GM06990 (cell line): ENCODE data around the gene MYL6.

ENCODE experiments used
- DNase-seq: peaks from one replicate; pipeline ENCODE4 v3.0.0-alpha.2; 2011; ENCODE audit not compliant: insufficient read length; ENCODE audit errors: extremely low read depth
- H3K27me3 ChIP-seq: replicated peaks from 2 replicates; pipeline ENCODE4 v1.6.0; 2011; ENCODE audit warnings: low read length; ENCODE audit not compliant: control insufficient read depth, insufficient read depth
- H3K36me3 ChIP-seq: 2 replicates; pipeline ENCODE4 v1.5.1; 2011; ENCODE audit warnings: low read length; ENCODE audit not compliant: control insufficient read depth, insufficient read depth
- H3K4me3 ChIP-seq: replicated peaks from 2 replicates; pipeline ENCODE4 v1.5.1; 2011; ENCODE audit warnings: low read depth, mild to moderate bottlenecking, control low read depth, low read length
- CTCF ChIP-seq: IDR thresholded peaks from 2 replicates; pipeline ENCODE4 v1.5.1; 2011; ENCODE audit warnings: low read length, control low read depth, mild to moderate bottlenecking, inconsistent platforms; ENCODE audit not compliant: insufficient read depth, poor library complexity, severe bottlenecking

The MYL6 gene

GRCh38 chr12:56128670-56129205, 29.4 kb upstream of the MYL6 start:
- Histone ChIP-seq H3K4me3 (peak overlapping the region; percentile 76), H3K36me3 (peaks cover 8% of the 10 kb centered on the region), H3K27me3 (no peaks in the 10 kb centered on the region)
- peak; percentile 51 for DNase-seq
- TF ChIP-seq CTCF = no peak

GRCh38 chr12:56129206-56129941, 28.8 kb upstream of the MYL6 start:
- peak overlapping the region; percentile 76 for H3K4me3 ChIP-seq
- H3K27me3 ChIP-seq = no peaks in the 10 kb centered on the region
- H3K36me3 ChIP-seq = peaks cover 10% of the 10 kb centered on the region
- DNase-seq = peak; percentile 84
- TF ChIP-seq CTCF = no peak

- H3K27me3 ChIP-seq = no peaks in the 10 kb centered on the region
- no peak for TF ChIP-seq CTCF
- no peak for DNase-seq
- peak overlapping the region; percentile 76 for H3K4me3 ChIP-seq
- peaks cover 10% of the 10 kb centered on the region for H3K36me3 ChIP-seq
Observed at GRCh38 chr12:56129942-56130495, 28.1 kb upstream of the MYL6 start.

GRCh38 chr12:56130876-56131275, 27.3 kb upstream of the MYL6 start:
- Histone ChIP-seq H3K36me3 (peaks cover 10% of the 10 kb centered on the region), H3K4me3 (no peak overlapping the region), H3K27me3 (no peaks in the 10 kb centered on the region)
- TF ChIP-seq CTCF = no peak
- DNase-seq = no peak

GRCh38 chr12:56134897-56135296, 23.3 kb upstream of the MYL6 start:
- Histone ChIP-seq H3K36me3 (peaks cover 23% of the 10 kb centered on the region), H3K27me3 (no peaks in the 10 kb centered on the region), H3K4me3 (no peak overlapping the region)
- TF ChIP-seq CTCF = no peak
- no peak for DNase-seq
